Urothelium cell line (cell line): ENCODE results near the gene PODXL2.
"Not testable (repeated sequence)": the region's sequence is repeated elsewhere in the genome, so short reads cannot be mapped to it uniquely, and the experiment has no call there.

Source experiments
- DNase-seq: peaks from one replicate; pipeline ENCODE4 v3.0.0; 2011; ENCODE audit warnings: low spot score, mixed read lengths
- FAIRE-seq: peaks from 2 replicates; lab custom pipeline; 2011; peaks lifted over from hg19 to GRCh38; lab: Jason Lieb, UNC

The PODXL2 gene

DNA sequence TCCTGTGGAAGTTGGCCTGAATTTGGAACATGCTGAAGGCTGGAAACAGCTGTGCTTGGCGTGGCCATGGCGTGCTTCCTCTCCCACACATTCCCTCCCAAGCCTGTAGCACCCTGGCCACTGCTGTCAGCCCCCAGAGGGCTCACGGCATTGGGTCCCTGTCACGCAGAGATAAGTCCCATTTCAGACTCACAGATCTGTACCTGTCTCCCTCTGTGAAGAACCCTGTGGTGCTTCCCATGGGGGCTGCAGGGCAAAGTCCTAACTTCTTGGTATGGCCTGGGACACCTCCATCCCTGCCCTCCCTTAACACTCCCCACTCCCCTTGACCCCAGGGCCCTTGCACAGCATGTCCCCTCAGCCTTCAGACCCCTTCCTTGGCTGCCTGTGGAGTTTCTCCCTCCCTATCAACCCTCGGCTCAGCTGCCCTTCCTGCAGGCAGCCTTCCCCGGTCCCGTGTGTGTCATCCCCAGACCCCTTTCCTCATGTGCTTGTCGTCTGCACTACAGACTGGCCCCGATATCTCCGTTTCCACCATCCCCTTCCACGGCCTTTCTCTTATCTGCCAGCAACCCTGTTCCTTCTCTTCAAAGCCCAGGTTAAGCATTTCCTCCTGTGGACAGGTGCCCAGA is 72.4 kb downstream of the PODXL2 start:
- FAIRE-seq (no peak), DNase-seq (no peak)

DNA sequence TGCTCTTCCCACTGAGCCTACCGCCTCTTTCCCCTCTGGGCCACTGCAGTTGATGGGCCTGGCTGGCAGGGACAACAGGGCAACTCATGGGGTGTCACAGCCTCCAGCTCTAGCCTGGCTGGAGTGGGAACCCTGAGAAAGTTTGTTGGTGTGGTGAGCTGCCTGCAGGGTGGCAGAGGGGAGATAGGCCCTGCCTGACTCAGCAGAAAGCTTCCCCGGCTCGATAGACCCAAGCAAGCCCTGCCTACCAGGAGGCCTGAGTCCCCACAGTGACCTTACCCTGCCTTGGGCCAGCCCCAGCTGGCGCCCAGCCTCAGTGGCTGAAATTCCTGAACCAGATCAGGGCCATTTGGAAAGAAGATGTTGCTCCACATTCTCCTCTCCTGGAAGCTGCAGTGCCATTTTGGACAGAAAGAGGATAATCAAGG is 73.2 kb downstream of the PODXL2 start:
- no peak for DNase-seq
- FAIRE-seq = no peak

DNA sequence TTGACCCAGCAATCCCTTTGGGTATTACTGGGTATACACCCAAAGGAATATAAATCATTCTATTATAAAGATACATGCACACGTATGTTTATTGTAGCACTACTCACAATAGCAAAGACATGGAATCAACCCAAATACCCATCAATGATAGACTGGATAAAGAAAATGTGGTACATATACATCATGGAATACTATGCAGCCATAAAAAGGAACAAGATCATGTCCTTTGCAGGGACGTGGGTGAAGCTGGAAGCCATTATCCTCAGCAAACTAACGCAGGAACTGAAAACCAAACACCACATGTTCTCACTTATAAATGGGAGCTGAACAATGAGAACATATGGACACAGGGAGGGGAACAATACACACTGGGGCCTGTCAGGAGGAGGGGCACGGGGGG is 75.9 kb downstream of the PODXL2 start:
- FAIRE-seq, DNase-seq: not testable (repeated sequence)

DNA sequence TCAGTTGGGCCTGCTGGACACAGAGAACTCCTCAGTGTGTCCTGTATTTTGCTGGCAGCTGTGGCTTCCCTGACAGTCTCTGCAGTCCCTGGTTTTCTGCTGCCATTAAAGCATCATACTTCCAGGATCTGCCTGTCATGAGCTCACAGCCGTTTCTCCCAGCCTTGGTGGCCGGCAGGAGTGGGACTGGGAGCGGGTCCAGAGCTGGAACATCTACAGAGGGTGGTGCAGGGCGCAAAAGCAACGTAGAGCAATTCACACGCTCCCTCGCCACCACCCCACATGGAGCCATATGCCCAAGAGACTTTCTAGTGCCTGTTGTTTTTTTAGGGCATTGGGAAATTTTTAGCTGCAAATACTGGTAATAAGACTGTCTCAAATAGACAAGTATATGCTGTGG is 77.3 kb downstream of the PODXL2 start:
- no peak for FAIRE-seq
- DNase-seq = no peak

DNA sequence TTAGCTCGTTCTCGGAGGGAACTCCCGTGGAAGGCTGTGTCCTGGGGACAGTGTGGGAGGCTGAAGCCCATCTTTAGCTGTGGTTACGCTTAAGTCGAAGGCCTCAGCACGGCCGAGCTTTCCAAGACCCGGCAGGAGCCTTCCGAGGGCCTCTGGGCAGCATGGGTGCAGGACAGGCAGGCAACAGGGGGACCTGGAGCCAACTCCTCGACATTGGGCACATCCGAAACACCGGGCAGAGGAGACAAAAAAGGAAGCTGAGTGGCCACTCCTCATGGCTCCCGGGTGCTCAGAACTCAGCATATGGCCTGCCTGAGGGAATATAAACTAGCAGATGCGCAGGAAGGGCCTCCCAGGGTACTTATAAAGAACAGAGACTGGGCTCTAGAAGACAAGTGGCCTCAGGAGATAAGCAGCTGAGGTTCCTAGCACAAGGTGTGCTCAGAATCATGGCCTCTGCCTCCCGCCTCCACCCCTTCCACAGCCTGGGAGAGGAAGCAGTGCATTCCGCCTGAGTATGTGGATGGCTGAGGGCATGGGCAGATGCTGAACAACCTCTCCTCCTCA is 77.9 kb downstream of the PODXL2 start:
- no peak for DNase-seq
- no peak for FAIRE-seq

DNA sequence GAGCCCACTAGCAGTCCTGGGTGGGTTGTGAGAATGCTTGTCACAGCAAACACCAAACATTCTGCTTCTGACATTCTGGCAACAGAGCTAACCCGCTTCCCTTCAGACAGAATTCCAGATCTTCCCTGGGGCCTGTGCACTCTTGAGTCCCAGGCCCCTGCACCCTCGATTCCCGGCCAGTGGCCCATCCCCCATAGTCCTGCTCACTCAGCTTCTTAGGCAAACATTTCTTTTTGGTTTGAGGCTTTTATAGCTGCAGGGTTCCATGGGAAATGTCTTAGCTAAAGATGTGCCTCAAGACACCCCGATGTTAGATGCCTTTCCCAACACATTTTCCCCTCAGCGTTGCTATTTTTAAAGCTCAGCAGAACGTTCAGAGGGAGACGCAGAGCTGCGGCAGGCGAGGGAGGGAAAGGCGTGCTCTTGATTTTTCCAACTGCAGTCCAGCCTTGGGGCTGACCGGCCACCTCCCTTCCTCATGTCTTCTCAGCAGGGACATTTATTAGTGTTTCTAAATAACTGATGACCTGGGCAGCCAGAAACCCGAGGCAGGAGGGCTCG is 78.9 kb downstream of the PODXL2 start:
- DNase-seq (no peak), FAIRE-seq (no peak)

DNA sequence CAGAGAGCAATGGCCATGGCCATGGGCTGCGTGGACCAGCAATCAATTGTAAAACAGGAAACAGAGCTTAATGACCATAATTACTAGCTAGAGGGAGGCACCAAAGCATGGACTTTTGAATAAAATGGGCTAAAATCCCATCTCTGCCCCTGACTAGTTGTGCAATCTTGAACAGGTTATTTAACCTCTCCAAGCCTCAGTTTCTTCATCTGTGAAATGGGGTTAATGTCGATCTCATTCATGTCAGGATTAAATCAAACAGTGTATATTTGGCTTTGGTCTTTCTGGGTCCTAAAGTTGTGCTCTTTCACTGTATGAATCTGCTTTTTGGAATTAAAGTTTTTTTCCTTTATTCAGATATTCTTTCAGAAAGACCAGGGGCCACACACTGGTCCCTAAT is 79.9 kb downstream of the PODXL2 start:
- no peak for FAIRE-seq
- no peak for DNase-seq

DNA sequence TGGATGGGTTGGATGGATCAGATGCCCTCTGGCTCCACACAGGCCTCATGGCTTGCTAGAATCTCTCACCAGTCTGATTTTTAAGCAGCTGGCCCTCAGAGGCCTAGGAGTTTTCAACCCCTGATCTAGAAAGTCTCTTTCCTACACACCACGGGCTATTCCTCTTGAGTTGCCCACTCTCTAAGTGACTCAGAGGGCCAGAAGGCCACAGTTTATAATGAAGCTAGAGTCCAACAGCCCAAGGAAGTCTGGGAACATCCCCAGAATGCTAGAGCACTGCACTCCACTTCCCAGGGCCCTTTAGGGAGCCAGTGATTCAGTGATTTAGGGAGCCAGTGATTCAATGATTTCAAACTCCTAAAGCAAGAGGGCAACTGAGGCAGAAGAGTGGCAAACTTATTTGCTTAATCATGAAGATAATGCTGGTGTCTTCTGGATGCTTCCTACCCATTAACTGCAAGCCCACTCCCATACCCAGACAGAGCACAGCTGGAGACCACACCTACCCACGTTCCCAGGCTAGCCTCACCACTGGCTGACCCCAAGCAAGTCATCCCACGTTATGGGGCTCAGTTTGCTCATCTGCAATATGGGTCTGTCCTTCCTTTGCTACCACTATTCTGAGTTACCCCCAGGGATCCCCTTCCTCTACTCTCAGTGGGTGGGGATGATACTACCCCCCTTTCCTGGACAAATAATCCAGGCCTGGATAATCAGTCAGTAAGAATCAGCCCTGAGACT is 80.5 kb downstream of the PODXL2 start:
- FAIRE-seq = no peak
- DNase-seq = no peak

DNA sequence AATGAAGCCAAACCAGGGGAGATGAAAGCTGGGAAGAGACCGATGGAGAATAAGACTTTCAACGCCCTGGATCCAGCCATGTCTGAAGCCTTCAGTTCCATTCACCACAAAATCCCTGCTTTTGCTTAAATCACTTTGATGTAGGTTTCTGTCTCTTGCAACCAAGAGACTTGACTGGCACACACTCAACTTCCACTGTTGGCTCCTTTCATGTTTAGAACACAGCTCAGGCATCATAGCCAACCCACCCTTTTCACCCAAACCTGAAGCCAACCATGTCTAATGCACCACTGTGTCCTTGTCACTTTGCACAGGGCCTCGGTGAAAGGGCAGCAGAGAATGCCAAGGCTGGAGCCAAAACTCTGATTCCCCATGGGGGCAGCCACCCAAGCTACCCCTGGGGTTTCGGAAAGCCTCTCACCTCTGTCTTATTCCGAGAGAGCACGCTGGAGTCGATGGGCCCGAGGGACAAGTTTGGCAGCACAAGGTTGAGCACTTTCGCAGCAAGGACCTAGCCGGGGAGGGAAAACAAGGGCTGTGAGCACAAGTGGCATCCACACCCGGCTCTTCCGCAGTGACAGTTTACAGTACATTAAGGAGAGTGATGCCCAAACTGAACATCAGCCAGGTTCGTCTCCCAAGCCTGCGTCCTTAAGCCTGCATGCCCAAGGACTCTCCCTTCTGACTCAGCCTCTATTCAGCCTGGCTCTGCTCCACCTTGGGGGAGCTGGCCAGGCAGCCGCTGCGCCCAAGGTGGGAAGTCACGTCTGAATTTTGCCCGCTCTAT is 81.4 kb downstream of the PODXL2 start:
- DNase-seq (peak; percentile 58), FAIRE-seq (peak; percentile 77)

DNA sequence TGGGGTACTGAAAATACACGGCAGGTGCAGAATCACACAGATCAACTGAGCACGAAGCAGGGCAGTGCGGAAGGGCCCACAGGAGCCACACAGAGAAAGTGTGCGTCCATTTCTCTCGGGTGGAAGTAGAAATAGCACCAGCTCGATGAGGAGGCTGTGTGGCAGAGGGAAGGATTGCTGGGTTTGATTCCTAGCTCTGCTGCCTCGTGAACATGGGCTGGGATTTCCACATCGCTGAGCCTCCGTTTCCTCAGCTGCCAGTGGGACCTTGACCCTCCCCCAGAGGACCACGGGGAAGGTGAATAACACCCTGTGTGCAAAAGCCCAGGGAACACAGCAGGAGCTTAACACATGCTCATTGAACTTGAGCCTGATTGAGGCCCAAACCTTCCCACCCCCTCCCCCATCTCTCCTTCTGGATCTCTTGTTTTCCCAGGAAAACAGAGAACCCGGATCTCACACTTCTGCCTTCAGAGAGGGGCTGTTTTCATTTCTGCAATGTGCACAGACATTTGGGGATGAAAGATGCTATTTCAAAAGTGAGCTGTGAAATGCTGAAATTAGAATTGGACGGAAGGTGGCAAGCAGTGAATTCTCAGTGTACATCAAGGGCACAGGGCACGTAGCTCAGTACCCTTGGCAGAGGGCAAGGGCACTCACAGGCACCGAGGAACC is 82.2 kb downstream of the PODXL2 start:
- no peak for FAIRE-seq
- no peak for DNase-seq

DNA sequence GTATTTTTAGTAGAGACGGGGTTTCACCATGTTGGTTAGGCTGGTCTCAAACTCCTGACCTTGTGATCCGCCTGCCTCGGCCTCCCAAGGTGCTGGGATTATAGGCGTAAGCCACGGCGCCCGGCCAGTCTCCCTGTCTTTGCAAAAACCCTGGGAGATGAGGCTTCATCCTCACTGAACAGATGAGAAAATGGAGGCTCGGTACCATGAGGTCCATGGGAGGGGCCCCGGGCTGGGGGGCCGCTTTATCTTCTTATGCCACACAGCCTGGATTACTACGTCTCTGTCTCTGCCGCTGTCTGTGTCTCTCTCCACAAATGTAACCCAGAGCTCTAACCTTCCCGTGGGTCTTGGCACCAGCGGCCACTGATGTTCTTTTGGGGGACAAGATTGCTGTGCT is 82.9 kb downstream of the PODXL2 start:
- DNase-seq = no peak
- FAIRE-seq = no peak

DNA sequence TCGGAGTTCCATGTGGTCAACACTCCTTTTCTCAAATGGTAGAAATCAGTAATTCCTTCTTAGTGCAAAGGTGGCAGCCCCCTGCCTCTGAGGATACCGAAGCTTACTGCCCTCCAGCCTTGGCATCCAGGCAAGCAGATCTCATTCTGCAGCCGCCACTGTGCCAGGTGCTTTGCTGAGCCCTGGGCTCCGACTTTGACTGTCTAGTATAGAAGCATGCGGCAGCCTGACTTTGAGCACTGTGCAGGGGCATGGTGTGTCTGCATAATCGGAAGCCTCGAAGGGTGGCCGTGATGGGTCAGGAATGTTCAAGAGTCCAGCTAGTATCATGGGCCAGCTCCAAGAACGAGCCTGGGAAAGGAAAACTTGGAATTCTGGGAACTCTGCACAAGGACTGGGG is 83.5 kb downstream of the PODXL2 start:
- no peak for FAIRE-seq

DNA sequence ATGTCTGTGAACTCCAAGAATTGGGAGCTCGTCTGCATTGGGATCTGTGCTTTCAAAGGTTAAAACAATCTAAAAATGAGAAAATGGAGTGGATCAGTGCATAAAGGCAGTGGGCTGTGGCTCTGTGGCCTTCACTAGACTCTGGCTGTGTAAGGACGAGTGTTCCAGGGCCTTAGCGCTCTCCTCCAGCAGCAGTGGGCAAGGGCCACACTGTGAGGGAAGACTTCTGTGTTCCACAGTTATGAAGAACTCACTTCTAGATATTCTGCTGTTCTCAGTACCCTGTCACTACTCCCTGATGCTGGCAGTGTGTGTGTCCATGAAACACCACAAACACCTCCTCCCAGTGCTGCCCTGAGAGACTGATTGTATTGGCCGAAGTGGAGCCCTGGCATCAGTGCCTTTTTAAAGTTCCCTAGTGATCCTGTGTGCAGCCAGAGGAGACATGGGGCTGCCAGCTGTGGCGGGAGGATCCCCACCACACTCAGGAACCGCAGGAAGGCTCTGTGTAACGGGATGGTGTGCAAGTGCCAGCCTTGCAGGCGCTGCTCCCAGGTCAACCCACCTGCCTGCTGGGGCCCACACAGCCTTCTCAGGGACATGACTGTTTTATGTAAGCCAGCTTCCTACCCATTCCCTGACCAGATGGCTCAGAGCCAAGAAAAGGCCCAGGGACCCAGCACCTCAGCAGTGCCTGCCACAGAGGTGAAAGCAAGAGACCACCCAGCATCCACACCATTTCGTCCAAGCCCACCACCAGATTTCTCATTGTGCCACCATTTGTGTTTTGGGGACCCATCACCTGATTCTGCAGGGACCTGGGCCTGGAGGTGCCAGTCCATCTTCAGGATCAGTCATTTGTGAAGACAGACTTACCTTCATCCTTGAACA is 84.1 kb downstream of the PODXL2 start:
- no peak for DNase-seq
- FAIRE-seq = no peak

More for the DNA sequence above, 83.5 kb downstream of the PODXL2 start:
- no peak for DNase-seq

DNA sequence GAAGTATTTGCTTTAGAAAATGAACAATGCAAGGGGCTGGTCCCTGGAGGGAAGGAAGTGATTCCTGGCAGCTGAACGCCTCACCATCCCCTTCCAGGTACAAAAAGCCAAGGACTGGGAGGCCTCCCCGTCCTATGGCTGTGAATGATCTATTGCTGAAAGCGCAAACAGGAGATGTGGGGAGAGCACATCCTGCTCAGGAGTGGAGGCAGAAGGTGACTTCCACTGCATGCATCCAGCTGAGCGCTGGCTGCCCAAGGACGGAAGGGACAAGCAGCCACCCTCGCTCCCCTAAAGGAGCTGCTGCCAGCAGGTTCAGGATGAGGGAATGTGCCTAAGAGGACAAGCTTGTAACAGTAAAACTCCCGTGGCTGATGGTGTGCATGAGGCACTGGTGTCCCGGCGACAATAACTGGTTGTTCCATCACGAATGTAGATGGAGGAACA is 85.2 kb downstream of the PODXL2 start:
- DNase-seq (no peak), FAIRE-seq (no peak)

DNA sequence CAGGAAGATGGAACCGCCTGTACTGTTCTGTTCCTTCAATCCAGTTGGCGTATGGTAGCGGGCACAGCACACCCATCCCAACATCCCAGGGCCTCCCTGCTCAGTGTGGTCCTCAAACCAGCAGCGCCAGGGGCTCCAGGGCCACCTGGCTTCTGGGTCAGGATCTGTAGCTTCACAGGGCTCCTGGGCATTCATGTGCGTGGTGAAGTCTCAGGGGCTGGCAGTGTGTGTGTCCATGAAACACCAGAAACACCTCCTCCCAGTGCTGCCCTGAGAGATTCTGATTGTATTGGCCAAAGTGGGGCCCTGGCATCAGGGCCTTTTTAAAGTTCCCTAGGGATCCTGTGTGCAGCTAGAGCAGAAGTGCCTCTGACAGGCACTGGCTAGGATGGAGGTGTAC is 85.9 kb downstream of the PODXL2 start:
- DNase-seq (no peak), FAIRE-seq (no peak)

DNA sequence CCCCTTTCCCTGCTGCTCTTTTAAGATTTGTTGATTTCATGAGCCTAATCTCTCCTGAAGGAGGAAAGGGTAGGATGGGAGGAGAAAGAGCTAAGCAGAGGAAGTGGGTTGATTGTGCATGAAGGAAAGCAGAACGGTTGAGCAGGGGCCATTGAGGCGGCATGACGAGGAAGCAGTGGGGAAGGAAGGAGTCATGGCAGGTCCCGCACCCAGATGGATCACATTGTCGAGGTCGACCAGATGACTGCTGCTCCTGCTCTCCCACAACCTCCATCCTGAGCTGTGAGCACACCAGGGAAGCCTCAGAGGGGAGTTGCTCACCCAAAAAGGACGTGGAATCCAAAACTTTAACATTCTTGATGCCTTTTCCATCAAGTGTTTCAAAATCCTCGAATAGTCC is 86.5 kb downstream of the PODXL2 start:
- DNase-seq (no peak), FAIRE-seq (no peak)

DNA sequence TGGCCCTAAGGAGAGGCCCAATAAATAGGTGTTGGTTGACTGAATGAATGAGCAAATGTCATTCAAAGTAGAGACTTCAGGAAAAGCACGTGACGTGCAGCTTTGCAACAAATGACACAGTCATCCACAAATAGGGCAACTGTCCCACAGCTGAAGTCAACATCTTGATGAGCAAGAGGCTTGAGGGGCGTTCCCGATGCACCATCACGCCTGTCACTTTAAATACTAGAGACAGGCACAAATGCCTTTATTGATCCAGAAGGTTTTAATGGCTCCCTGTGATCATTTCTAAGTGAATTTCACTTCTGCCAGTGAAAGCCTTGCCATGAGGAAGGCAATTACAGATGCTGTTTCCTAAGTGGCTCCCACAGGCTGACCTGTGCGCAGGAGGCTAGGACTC is 87.4 kb downstream of the PODXL2 start:
- FAIRE-seq (no peak), DNase-seq (no peak)

DNA sequence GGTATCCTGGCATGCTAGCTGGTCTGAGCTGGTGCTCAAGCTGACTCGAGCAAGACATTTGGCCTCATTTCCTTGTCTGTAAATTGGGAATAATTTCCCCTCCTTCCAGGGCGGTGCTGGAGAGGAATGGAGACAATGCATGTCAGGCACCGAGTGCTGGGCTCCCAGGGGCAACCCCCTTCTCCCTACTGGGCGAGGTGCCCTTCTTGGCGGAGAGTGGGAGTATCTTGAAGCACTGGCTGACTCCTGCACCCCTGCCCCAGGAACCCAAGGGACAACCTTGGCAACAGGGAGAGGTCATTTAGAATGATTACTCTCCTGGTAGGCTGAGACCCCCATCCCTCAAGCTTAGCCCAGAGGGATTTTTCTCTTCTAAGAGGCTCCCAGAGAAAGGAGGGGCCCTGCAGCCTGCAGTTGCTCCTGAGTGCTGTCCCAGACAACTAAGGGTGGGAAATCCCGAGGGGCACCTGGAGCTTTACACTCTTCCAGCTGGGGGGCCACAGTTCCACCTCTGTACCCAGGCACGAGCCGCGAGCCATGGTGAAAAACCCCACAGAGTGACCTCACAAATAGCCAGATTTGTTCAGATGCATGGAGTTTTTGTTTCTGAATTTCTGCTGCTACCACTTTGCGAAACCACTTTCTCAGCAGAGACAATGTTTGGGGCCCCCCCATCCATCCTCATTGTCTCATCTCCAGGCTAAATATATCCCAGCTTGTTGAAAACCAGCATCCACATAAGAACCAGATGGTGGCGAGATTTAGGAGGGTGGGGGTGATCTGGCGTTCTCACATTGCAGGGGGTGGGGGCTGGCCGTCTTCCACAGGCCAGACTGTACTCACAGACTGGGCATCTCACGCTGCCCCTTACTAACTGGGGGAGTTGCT is 88.6 kb downstream of the PODXL2 start:
- FAIRE-seq (no peak), DNase-seq (no peak)
